ENCODE measurements around the gene ALDH1A2.

ALDH1A2 gene

DNA sequence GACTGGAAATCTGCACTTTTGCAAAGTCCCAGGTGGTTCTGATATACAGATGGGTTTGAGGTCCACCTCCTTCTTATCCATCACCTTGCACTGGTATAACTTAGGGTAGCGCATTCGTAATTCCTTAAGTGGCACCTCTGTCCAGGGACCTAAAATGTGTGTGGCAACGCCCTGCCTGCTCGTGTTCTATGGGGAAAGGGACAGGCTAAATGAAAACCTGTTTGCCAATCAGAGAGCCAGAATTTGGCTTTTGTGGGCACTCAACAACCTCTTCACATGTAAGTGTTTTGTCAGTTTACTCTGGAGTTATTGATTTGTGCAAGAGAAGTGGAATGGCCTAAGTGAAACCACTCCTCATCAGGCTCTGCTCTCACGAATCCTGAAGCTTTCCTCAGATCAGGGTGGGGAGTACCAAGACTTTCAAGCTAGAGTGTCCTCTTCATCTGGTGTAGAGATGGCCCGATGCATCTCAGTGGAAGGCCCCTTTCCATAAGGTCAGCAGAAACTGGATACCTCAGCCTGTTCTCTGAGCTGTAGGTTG is 138.3 kb downstream of the ALDH1A2 start:
- ChIA-PET POLR2A (no interaction called here), CTCF (no interaction called here)
- no peak for DNase-seq (ENCODE audit: extremely low spot score)
- TF ChIP-seq, protein P1, sequence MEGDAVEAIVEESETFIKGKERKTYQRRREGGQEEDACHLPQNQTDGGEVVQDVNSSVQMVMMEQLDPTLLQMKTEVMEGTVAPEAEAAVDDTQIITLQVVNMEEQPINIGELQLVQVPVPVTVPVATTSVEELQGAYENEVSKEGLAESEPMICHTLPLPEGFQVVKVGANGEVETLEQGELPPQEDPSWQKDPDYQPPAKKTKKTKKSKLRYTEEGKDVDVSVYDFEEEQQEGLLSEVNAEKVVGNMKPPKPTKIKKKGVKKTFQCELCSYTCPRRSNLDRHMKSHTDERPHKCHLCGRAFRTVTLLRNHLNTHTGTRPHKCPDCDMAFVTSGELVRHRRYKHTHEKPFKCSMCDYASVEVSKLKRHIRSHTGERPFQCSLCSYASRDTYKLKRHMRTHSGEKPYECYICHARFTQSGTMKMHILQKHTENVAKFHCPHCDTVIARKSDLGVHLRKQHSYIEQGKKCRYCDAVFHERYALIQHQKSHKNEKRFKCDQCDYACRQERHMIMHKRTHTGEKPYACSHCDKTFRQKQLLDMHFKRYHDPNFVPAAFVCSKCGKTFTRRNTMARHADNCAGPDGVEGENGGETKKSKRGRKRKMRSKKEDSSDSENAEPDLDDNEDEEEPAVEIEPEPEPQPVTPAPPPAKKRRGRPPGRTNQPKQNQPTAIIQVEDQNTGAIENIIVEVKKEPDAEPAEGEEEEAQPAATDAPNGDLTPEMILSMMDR (IDR thresholded peaks at IDR 0.05; ENCODE audit: control extremely low read depth, extremely low read depth, low read depth, missing control alignments), result no peak

DNA sequence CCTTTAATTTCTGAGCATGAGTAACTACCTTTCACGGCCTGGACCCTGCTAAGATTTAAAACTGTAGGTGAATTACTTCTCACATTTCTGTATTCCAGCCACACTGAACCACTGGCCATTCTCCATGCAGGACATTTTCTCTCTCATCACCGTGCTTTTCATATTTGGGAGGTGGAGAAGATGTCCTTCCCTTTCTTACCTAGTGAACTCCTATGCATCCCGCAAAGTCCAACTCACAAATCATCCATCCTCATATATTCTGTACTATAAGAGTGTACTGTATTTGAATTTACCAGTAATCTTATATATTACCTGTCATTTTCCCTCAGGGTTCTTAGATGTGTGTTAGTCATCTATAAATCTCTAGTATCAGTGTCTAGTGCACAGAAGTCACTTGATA is 139.9 kb downstream of the ALDH1A2 start:
- TF ChIP-seq, protein P1 (IDR thresholded peaks at IDR 0.05; ENCODE audit: control extremely low read depth, extremely low read depth, low read depth, missing control alignments), result no peak
- ChIA-PET POLR2A (no interaction called here), CTCF (no interaction called here)
- DNase-seq (ENCODE audit: extremely low spot score), result no peak

DNA sequence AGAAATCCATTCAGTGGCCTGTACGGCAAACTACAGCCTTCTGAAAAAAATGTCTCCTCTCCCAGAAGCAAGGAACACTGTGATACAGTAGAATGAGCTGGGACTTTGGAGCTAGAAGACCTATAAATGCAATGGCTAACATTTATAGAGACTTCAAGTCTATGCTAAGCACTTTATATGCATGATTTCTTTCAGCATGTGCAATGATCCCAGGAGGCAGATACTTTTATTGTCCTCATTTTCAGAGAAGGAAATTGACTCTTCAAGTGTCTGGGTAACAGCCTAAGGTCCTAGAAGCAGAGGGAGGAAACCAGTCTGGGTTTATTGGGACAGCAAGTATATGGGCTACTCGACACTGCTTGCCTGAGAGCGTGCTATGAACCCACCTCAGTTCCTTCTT is 140.9 kb downstream of the ALDH1A2 start:
- TF ChIP-seq, protein P1 (IDR thresholded peaks at IDR 0.05; ENCODE audit: control extremely low read depth, extremely low read depth, low read depth, missing control alignments), result no peak
- no peak for DNase-seq (ENCODE audit: extremely low spot score)
- POLR2A ChIA-PET, result no interaction called here
- CTCF ChIA-PET, result no interaction called here

DNA sequence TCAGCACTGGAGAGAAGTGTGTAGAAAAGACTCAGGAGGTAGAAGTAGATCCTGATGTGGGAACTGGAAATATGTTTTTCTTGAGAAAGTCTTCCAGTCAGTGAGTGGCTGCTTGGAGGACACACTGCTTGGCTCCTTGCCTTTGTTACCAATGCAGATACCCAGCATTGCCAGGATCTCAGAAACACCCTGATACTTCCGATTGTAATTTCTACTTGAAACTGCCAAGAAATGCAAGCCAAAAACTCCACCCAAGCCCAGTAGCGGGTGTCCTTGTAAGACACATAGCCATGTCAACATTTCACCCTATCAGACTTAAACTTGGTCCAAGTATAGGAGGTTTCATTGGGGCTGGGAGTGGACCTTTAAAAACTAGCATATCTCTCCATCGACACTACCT is 141.8 kb downstream of the ALDH1A2 start:
- TF ChIP-seq, protein P1 (IDR thresholded peaks at IDR 0.05; ENCODE audit: control extremely low read depth, extremely low read depth, low read depth, missing control alignments), result no peak
- CTCF ChIA-PET, result no interaction called here
- POLR2A ChIA-PET, result no interaction called here
- DNase-seq (ENCODE audit: extremely low spot score), result no peak

DNA sequence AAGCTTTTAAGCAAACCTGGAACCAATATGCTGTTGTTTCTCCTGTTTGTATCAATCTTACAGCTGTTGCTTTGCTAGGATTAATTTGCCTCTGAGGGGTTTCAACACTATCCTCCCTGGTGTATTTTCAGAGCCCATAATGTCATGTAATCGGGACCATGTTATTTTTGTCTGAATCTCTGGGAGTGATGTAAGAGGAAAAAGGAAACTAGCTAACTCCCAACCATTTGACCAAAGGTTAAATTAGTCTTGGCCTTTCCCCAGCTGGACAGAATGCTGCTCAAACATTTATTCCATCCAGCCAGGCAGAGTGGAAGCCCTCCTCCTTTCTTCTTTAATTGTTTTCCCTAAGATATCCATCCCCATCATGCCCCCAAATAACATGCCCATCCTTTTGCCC is 142.2 kb downstream of the ALDH1A2 start:
- TF ChIP-seq, protein P1 (IDR thresholded peaks at IDR 0.05; ENCODE audit: control extremely low read depth, extremely low read depth, low read depth, missing control alignments), result no peak
- CTCF ChIA-PET, result no interaction called here
- POLR2A ChIA-PET, result no interaction called here
- no peak for DNase-seq (ENCODE audit: extremely low spot score)

DNA sequence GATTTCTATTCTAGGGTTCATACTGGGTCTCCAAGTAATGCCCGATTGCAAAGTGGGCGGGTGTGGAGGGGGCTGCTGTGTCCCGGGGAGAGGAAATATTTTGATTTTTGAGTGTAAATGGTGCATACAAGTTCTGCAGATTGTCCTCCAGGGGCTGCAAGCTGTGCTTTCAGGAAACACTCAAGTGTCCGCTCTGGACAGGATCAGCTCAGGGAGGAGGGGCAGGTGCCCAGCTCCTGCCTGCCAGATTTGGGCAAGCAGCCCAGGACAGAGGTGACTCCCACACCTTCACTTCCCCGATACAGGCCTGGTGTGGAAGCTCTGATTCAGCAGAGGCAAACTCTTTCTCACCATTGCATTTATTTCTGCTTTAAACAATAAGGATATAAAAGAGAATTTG is 142.7 kb downstream of the ALDH1A2 start:
- DNase-seq (ENCODE audit: extremely low spot score), result no peak
- ChIA-PET POLR2A (no interaction called here), CTCF (interaction anchor here (0.7 kb wide), 1 partner anchor 14 kb away, joined by 3 read pairs; no protein-coding TSS in a partner anchor)
- TF ChIP-seq, protein P1 (IDR thresholded peaks at IDR 0.05; ENCODE audit: control extremely low read depth, extremely low read depth, low read depth, missing control alignments), result no peak

DNA sequence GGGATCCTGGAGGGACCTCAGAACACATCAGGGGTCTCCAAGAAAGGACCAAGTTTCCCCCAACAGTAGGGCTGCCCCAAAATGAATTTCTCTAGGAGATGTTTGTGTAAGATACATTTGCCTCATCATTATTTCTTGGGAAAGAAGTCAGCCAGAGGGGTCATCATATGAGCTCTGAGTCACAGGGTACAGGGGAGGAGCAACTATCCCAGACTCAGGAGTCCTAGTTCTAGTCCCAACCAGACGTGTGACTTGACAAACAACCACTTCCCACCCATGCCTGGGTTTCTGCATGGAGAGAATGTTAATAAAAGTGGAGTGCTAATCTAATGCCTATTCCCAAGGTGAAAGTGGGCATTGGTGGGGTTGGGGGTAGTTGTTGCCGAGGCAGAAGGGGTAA is 144.1 kb downstream of the ALDH1A2 start:
- POLR2A ChIA-PET, result no interaction called here
- DNase-seq (ENCODE audit: extremely low spot score), result no peak
- TF ChIP-seq, protein P1 (IDR thresholded peaks at IDR 0.05; ENCODE audit: control extremely low read depth, extremely low read depth, low read depth, missing control alignments), result no peak
- CTCF ChIA-PET, result no interaction called here
